Stomach smooth muscle (tissue), 2 donors: ENCODE results near the gene GLIS2.

Source experiments
- H3K27ac ChIP-seq: one replicate; pipeline ENCODE4 v1.7.0; 2013; ENCODE audit warnings: mild to moderate bottlenecking, low read length, inconsistent platforms
- H3K27me3 ChIP-seq, 2 donors: one replicate each; pipeline ENCODE4 v1.7.0; 2013; ENCODE audit warnings: low read length in 2 of 2; ENCODE audit not compliant: insufficient read depth in 2 of 2, control insufficient read depth in 1 of 2
- H3K36me3 ChIP-seq, 2 donors: one replicate each; pipeline ENCODE4 v1.7.0; 2013; ENCODE audit warnings: low read length in 2 of 2; ENCODE audit not compliant: control insufficient read depth in 2 of 2, insufficient read depth in 2 of 2
- H3K4me1 ChIP-seq: one replicate; pipeline ENCODE4 v1.7.0; 2013; ENCODE audit warnings: low read length; ENCODE audit not compliant: control insufficient read depth, insufficient read depth
- H3K4me3 ChIP-seq, 2 donors: one replicate each; pipeline ENCODE4 v1.7.0; 2013; ENCODE audit warnings: low read length in 2 of 2
- H3K9ac ChIP-seq, 2 donors: one replicate each; pipeline ENCODE4 v1.7.0; 2013; ENCODE audit warnings: low read length in 2 of 2, mild to moderate bottlenecking in 1 of 2
- H3K9me3 ChIP-seq, 2 donors: one replicate each; pipeline ENCODE4 v1.7.0; 2013; ENCODE audit warnings: low read length in 2 of 2; ENCODE audit not compliant: control insufficient read depth in 2 of 2
- donor health status: healthy.
- donor health status: Pancreatic carcinoma.

The GLIS2 gene

GRCh38 chr16:4280625-4281024 lies 35.2 kb upstream of the GLIS2 start:
- Histone ChIP-seq H3K9ac (no peak overlapping the region), H3K9me3 (peaks cover 0 to 3% of the 10 kb centered on the region in 2 donors), H3K36me3 (no peaks in the 10 kb centered on the region), H3K27ac (no peak overlapping the region), H3K27me3 (peaks cover 3 to 5% of the 10 kb centered on the region in 2 donors), H3K4me3 (no peak overlapping the region), H3K4me1 (no peaks in the 10 kb centered on the region)

GRCh38 chr16:4283441-4283840 lies 32.4 kb upstream of the GLIS2 start:
- Histone ChIP-seq H3K4me1 (peaks cover 4% of the 10 kb centered on the region), H3K36me3 (no peaks in the 10 kb centered on the region), H3K27ac (no peak overlapping the region), H3K9ac (no peak overlapping the region), H3K27me3 (peaks cover 3 to 5% of the 10 kb centered on the region in 2 donors), H3K9me3 (peaks cover 0 to 3% of the 10 kb centered on the region in 2 donors), H3K4me3 (no peak overlapping the region)

- no peak overlapping the region for H3K9ac ChIP-seq
- H3K9me3 ChIP-seq: peaks cover 0 to 3% of the 10 kb centered on the region in 2 donors
- H3K4me1 ChIP-seq: peaks cover 7% of the 10 kb centered on the region
- H3K36me3 ChIP-seq: no peaks in the 10 kb centered on the region
- no peak overlapping the region for H3K27ac ChIP-seq
- H3K27me3 ChIP-seq: peaks cover 3 to 5% of the 10 kb centered on the region in 2 donors
- H3K4me3 ChIP-seq: no peak overlapping the region
Measured at GRCh38 chr16:4283939-4284338, 31.9 kb upstream of the GLIS2 start.

- peaks cover 0 to 3% of the 10 kb centered on the region in 2 donors for H3K9me3 ChIP-seq
- H3K4me3 ChIP-seq: no peak overlapping the region
- no peak overlapping the region for H3K9ac ChIP-seq
- H3K27me3 ChIP-seq: peaks cover 3 to 5% of the 10 kb centered on the region in 2 donors
- no peak overlapping the region for H3K27ac ChIP-seq
- H3K4me1 ChIP-seq: peaks cover 7% of the 10 kb centered on the region
- no peaks in the 10 kb centered on the region for H3K36me3 ChIP-seq
Measured at GRCh38 chr16:4285167-4285566, 30.7 kb upstream of the GLIS2 start.

- Histone ChIP-seq H3K4me3 (peak overlapping the region; percentile 35 to 44), H3K27me3 (peaks cover 3 to 5% of the 10 kb centered on the region in 2 donors), H3K9ac (no peak overlapping the region), H3K36me3 (no peaks in the 10 kb centered on the region), H3K9me3 (no peaks in the 10 kb centered on the region), H3K4me1 (peaks cover 19% of the 10 kb centered on the region), H3K27ac (no peak overlapping the region)
Measured at GRCh38 chr16:4288148-4288921, 27.5 kb upstream of the GLIS2 start.

GRCh38 chr16:4290236-4290830 lies 25.5 kb upstream of the GLIS2 start:
- Histone ChIP-seq H3K27ac (no peak overlapping the region), H3K27me3 (peaks cover 0 to under 1% of the 10 kb centered on the region in 2 donors), H3K36me3 (no peaks in the 10 kb centered on the region), H3K9ac (no peak overlapping the region), H3K4me1 (peaks cover 32% of the 10 kb centered on the region), H3K9me3 (no peaks in the 10 kb centered on the region), H3K4me3 (no peak overlapping the region)

GRCh38 chr16:4291699-4292098 lies 24.2 kb upstream of the GLIS2 start:
- no peak overlapping the region for H3K9ac ChIP-seq
- no peaks in the 10 kb centered on the region for H3K9me3 ChIP-seq
- no peak overlapping the region for H3K27ac ChIP-seq
- H3K4me1 ChIP-seq: peaks cover 32% of the 10 kb centered on the region
- no peaks in the 10 kb centered on the region for H3K27me3 ChIP-seq
- H3K36me3 ChIP-seq: no peaks in the 10 kb centered on the region
- no peak overlapping the region for H3K4me3 ChIP-seq

- peak overlapping the region in 1 of 2 donors; percentile 47 for H3K9ac ChIP-seq
- H3K4me3 ChIP-seq: peak overlapping the region in 1 of 2 donors; percentile 49
- no peaks in the 10 kb centered on the region for H3K27me3 ChIP-seq
- no peaks in the 10 kb centered on the region for H3K36me3 ChIP-seq
- H3K27ac ChIP-seq: peak overlapping the region; percentile 74
- no peaks in the 10 kb centered on the region for H3K9me3 ChIP-seq
- peaks cover 30% of the 10 kb centered on the region for H3K4me1 ChIP-seq
Measured at GRCh38 chr16:4293181-4293716, 22.6 kb upstream of the GLIS2 start.

GRCh38 chr16:4293822-4294457 lies 21.9 kb upstream of the GLIS2 start:
- Histone ChIP-seq H3K9me3 (no peaks in the 10 kb centered on the region), H3K9ac (peak overlapping the region in 1 of 2 donors; percentile 47), H3K36me3 (no peaks in the 10 kb centered on the region), H3K4me1 (peaks cover 27% of the 10 kb centered on the region), H3K4me3 (peak overlapping the region in 1 of 2 donors; percentile 49), H3K27ac (peak overlapping the region; percentile 74), H3K27me3 (no peaks in the 10 kb centered on the region)

- Histone ChIP-seq H3K27ac (no peak overlapping the region), H3K4me1 (peaks cover 33% of the 10 kb centered on the region), H3K36me3 (no peaks in the 10 kb centered on the region), H3K27me3 (no peaks in the 10 kb centered on the region), H3K4me3 (no peak overlapping the region), H3K9me3 (no peaks in the 10 kb centered on the region), H3K9ac (no peak overlapping the region)
Measured at GRCh38 chr16:4295581-4295980, 20.3 kb upstream of the GLIS2 start.
